GM12873 (cell line): ENCODE data around the gene ANAPC13.

Source experiments
- CTCF ChIP-seq: IDR thresholded peaks from 2 replicates; pipeline ENCODE4 v1.5.1; 2012; ENCODE audit warnings: low read depth, mild to moderate bottlenecking, moderate library complexity, low read length, control low read depth; ENCODE audit not compliant: insufficient read depth; ENCODE audit errors: missing control alignments

Gene ANAPC13

GRCh38 chr3:134437211-134437752 lies 48.5 kb downstream of the ANAPC13 start:
- no peak for TF ChIP-seq CTCF

GRCh38 chr3:134432236-134432635 lies 53.5 kb downstream of the ANAPC13 start:
- no peak for TF ChIP-seq CTCF

- TF ChIP-seq CTCF = no peak
These were observed 54.8 kb downstream of the ANAPC13 start for GRCh38 chr3:134430950-134431445.

- no peak for TF ChIP-seq CTCF
These were observed 55.6 kb downstream of the ANAPC13 start for GRCh38 chr3:134430174-134430573.

GRCh38 chr3:134428401-134428800 lies 57.4 kb downstream of the ANAPC13 start:
- TF ChIP-seq CTCF = no peak
